Activated CD4-positive, alpha-beta T cell treated with anti-CD3 and anti-CD28 coated beads, Interleukin-2, amount 10 ng/mL, durations not matched to agents 24 days and 14 days (primary cell): Measurements from ENCODE around the gene PIWIL4. TPM values are rescaled to one million over a fixed set of nuclear protein-coding genes. Genes with fewer than 3 reads are reported as not detected.
"Not testable (repeated sequence)": the region's sequence is repeated elsewhere in the genome, so short reads cannot be mapped to it uniquely, and the experiment has no call there.

Experiments used
- DNase-seq: peaks from one replicate; pipeline ENCODE4 v3.0.0; 2022
- H3K27ac Mint-ChIP-seq: one replicate; pipeline ENCODE4 v1.8.0; 2022; ENCODE audit warnings: mild to moderate bottlenecking, mixed read lengths
- H3K27me3 Mint-ChIP-seq: one replicate; pipeline ENCODE4 v1.8.0; 2022; ENCODE audit warnings: mixed read lengths
- H3K36me3 Mint-ChIP-seq: one replicate; pipeline ENCODE4 v1.8.0; 2022; ENCODE audit warnings: low read depth, mild to moderate bottlenecking, mixed read lengths
- H3K4me1 Mint-ChIP-seq: one replicate; pipeline ENCODE4 v1.8.0; 2021; ENCODE audit warnings: mixed read lengths
- H3K4me3 Mint-ChIP-seq: one replicate; pipeline ENCODE4 v1.8.0; 2022; ENCODE audit warnings: mild to moderate bottlenecking, moderate library complexity, mixed read lengths
- H3K9me3 Mint-ChIP-seq: one replicate; pipeline ENCODE4 v1.8.0; 2021; ENCODE audit warnings: mixed read lengths
- intact Hi-C: fragments of 100-400 bp; cut with micrococcal nuclease; formaldehyde crosslinking; loops from one replicate; pipeline ENCODE4 v1.15.1; 2023
- total RNA-seq: library from RNA; stranded (reverse); gene quantifications from 2 replicates; pipeline ENCODE4 v1.2.3, GENCODE V29; 2022

Gene PIWIL4
- total RNA-seq, 1 donor from 2014 or later, result 0.65 TPM

DNA sequence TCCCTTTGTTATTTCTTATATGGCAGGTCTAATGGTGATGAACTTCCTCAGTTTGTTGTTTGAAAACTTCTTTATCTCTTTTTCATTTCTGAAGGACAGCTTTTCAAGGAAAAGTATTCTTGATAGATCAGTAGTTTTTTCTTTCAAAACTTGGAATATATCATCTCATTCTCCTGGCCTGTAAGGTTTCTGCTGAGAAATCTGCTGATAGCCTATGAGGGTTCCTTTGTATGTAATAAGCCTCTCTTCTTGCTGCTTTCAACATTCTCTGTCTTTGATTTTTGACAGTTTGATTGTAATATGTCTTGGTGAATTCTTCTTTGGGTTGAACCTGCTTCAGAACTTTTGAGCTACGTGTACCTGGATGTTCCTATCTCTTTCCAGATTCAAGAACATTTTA, 46.0 kb downstream of the PIWIL4 start:
- intact Hi-C loops, result no loop called here
- no peaks in the 10 kb centered on the region for H3K4me1 Mint-ChIP-seq
- H3K4me3 Mint-ChIP-seq, result no peak overlapping the region
- H3K9me3 Mint-ChIP-seq, result peaks cover 10% of the 10 kb centered on the region
- peaks cover 3% of the 10 kb centered on the region for H3K27me3 Mint-ChIP-seq
- no peaks in the 10 kb centered on the region for H3K36me3 Mint-ChIP-seq
- DNase-seq, result no peak
- no peak overlapping the region for H3K27ac Mint-ChIP-seq

DNA sequence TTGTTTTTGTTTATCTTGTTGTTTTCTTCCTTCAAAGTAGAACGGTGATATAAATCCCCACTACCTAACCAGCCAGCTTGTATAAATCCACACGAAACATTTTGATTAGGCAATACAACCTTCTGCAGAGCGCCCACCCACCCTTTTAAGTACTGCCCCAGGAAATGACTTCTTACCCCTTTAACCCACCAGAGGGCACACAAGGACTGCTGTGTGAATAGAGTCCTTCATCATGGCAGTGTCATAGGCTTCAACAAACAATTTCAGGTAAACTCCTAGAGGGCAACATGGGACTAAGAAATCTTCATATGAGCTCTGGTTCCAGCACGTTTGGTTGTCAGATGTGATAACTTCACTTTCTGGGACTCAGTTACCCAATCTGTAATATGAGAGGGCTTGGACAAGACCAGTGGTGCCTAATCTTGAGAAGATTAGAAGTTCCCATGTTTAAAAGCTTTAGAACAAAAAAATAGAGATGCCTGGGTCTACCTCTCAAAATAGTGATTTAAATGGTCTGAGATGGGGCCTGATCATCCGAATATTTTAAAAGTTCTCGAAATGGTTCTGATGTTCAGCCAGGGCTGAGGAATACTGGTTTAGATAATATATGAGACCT, 56.1 kb downstream of the PIWIL4 start:
- Mint-ChIP-seq H3K27me3 (peaks cover 3% of the 10 kb centered on the region), H3K9me3 (peaks cover 11% of the 10 kb centered on the region), H3K4me1 (no peaks in the 10 kb centered on the region), H3K4me3 (no peak overlapping the region), H3K36me3 (no peaks in the 10 kb centered on the region), H3K27ac (no peak overlapping the region)
- DNase-seq, result peak; percentile 86
- intact Hi-C loops, result loop anchor here (1.0 to 10.0 kb wide), 6 partner anchors 142 to 1804 kb away; partner anchors contain the start of gene AMOTL1

DNA sequence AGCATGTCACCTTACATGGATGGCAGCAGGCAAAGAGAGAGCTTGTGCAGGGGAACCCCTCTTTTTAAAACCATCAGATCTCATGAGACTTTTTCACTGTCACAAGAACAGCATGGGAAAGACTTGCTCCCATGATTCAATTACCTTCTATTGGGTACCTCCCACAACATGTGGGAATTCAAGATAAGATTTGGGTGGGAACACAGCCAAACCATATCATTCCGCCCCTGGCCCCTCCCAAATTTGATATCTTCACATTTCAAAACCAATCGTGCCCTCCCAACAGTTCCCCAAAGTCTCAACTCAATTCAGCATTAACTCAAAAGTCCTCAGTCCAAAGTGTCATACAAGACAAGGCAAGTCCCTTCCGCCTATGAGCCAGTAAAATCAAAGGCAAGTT, 58.3 kb downstream of the PIWIL4 start:
- intact Hi-C loops, result loop anchor here (10.0 kb wide), 2 partner anchors 139 to 339 kb away; partner anchors contain the start of gene AMOTL1
- H3K9me3 Mint-ChIP-seq, result peaks cover 11% of the 10 kb centered on the region
- H3K27me3 Mint-ChIP-seq, H3K4me3 Mint-ChIP-seq, H3K36me3 Mint-ChIP-seq, DNase-seq, H3K4me1 Mint-ChIP-seq, H3K27ac Mint-ChIP-seq: not testable (repeated sequence)

DNA sequence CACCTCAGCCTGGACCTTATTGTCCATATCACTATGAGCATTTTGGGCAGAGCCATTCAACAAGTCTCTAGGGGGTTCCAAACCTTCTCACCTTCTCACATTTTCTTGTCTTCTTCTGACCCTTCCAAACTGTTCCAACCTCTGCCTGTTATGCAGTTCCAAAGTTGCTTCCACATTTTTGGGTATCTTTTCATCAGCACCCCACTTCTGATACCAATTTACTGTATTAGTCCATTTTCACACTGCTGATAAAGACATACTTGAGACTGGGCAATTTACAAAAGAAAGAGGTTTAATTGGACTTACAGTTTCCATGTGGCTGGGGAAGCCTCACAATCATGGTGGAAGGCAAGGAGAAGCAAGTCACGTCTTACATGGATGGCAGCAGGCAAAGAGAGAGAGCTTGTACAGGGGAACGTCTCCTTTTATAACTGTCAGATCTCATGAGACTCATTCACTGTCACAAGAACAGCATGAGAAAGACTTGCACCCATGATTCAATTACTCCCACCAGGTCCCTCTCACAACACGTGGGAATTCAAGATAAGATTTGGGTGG, 59.9 kb downstream of the PIWIL4 start:
- H3K4me1 Mint-ChIP-seq, H3K36me3 Mint-ChIP-seq, H3K4me3 Mint-ChIP-seq, DNase-seq, H3K27ac Mint-ChIP-seq: not testable (repeated sequence)
- Mint-ChIP-seq H3K27me3 (peaks cover 11% of the 10 kb centered on the region), H3K9me3 (peaks cover 11% of the 10 kb centered on the region)
- intact Hi-C loops, result loop anchor here (10.0 kb wide), 2 partner anchors 138 to 338 kb away; partner anchors contain the start of gene AMOTL1

DNA sequence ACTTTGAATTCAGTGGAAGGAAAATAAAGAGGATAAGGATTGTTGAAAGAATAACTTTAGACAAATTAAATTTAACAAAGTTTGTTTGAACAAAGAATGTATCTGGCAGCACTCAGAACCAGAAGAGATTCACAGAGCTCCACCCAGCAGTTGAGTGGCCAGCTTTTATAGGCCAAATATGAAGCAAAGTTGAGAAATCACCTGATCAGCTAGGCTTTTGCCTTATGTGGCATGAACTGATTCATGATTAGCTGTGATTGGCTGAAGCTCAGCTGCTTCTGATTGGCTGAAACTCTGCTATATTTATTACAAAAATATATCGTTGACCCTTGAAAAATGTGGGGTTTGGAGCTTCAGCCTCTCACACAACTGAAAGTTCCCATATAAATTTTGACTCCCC, 62.6 kb downstream of the PIWIL4 start:
- H3K9me3 Mint-ChIP-seq, result peaks cover 11% of the 10 kb centered on the region
- H3K4me1 Mint-ChIP-seq, result no peaks in the 10 kb centered on the region
- H3K27ac Mint-ChIP-seq, result no peak overlapping the region
- intact Hi-C loops, result loop anchor here (10.0 kb wide), 2 partner anchors 135 to 335 kb away; partner anchors contain the start of gene AMOTL1
- peaks cover 14% of the 10 kb centered on the region for H3K27me3 Mint-ChIP-seq
- DNase-seq, result no peak
- no peak overlapping the region for H3K4me3 Mint-ChIP-seq
- H3K36me3 Mint-ChIP-seq, result no peaks in the 10 kb centered on the region

DNA sequence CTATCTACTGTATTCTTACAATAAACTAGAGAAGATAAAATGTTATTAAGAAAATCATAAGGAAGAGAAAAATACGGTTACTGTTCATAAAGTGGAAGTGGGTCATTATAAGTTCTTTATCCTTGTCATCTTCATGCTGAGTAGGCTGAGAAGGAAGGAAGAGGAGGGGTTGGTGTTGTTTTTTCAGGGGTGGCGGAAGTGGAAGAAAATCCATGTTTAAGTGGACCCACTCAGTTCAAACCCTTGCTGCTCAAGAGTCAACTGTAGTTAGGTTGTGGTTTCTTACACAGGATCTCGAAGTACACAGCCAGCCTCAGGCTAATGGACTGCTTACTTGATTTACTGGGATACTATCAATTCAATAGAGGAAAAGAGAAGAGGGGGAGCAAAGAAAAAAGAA, 63.1 kb downstream of the PIWIL4 start:
- intact Hi-C loops, result no loop called here
- Mint-ChIP-seq H3K4me3 (no peak overlapping the region), H3K27ac (no peak overlapping the region), H3K4me1 (no peaks in the 10 kb centered on the region), H3K27me3 (peaks cover 13% of the 10 kb centered on the region), H3K36me3 (no peaks in the 10 kb centered on the region), H3K9me3 (peaks cover 11% of the 10 kb centered on the region)
- DNase-seq, result no peak

DNA sequence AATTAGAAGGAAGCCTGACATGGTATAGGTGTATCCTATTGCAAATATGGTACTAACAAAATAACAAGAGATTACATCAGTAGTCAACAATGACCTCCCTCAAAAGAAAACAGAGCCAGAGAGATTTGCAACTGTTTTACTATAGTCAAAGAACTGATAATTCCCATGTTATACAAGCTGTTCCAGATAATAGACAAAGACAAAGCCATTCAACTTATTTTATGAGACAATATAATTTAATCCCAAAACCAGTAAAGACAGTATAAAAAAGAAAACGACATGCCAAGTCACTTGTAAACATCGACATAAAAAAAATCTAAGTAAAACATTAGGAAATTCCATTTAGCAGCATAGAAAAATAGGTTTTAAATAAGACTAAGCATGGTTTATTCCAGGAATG, 65.2 kb downstream of the PIWIL4 start:
- no peak overlapping the region for H3K4me3 Mint-ChIP-seq
- no peak overlapping the region for H3K27ac Mint-ChIP-seq
- H3K4me1 Mint-ChIP-seq, result no peaks in the 10 kb centered on the region
- H3K27me3 Mint-ChIP-seq, result peaks cover 13% of the 10 kb centered on the region
- intact Hi-C loops, result no loop called here
- DNase-seq, result no peak
- H3K36me3 Mint-ChIP-seq, result no peaks in the 10 kb centered on the region
- H3K9me3 Mint-ChIP-seq, result peaks cover 3% of the 10 kb centered on the region

DNA sequence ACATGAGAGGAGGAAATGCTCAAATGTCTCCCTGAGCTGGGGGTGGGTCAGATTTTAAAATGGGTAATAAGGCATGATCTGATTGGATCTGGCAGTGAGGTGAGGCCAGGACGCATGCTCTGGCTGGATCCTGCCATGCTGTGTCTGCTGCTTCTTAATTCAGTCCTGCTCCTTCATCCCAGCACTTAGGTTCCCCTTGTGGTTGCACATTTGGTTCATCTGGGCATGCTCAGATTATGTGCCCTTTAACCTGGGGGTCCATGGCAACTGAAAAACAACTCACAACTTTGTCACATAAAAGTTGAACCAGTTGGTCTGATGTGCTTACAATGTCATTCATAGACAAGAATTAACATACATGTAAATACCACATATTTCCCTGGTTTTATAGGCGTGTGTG, 67.9 kb downstream of the PIWIL4 start:
- no peaks in the 10 kb centered on the region for H3K9me3 Mint-ChIP-seq
- intact Hi-C loops, result no loop called here
- peaks cover 13% of the 10 kb centered on the region for H3K27me3 Mint-ChIP-seq
- H3K36me3 Mint-ChIP-seq, result no peaks in the 10 kb centered on the region
- no peak overlapping the region for H3K4me3 Mint-ChIP-seq
- no peak overlapping the region for H3K27ac Mint-ChIP-seq
- DNase-seq, result peak; percentile 49
- H3K4me1 Mint-ChIP-seq, result peaks cover 6% of the 10 kb centered on the region

DNA sequence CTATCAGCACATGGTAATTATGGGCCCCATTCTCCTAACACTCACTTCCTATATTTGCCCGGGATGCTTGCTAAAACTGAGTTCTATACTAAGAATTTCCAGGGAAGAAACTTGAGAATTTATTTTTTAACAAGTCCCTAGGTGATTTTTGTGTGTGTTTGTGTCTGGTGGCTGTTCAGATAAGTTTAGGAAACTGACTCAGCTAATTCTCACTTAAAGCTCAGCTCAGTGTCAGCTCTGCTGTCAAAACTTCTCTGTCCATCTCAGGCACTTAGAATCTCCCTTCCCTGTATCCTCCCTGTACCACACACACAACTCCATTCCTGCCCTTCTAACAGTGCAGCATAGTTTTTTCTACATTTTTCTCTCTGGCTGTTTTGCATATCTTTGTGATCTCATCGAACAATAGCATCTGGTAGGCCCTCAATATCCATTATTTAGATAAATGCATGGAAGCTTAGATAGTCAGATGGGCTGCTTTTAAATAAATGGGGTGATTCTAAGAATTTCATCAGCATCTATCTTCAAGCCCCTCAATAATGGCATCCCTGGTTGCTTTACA, 69.3 kb downstream of the PIWIL4 start:
- peaks cover 6% of the 10 kb centered on the region for H3K4me1 Mint-ChIP-seq
- H3K4me3 Mint-ChIP-seq, result no peak overlapping the region
- DNase-seq, result no peak
- H3K9me3 Mint-ChIP-seq, result no peaks in the 10 kb centered on the region
- intact Hi-C loops, result no loop called here
- H3K36me3 Mint-ChIP-seq, result no peaks in the 10 kb centered on the region
- H3K27ac Mint-ChIP-seq, result no peak overlapping the region
- peaks cover 6% of the 10 kb centered on the region for H3K27me3 Mint-ChIP-seq

DNA sequence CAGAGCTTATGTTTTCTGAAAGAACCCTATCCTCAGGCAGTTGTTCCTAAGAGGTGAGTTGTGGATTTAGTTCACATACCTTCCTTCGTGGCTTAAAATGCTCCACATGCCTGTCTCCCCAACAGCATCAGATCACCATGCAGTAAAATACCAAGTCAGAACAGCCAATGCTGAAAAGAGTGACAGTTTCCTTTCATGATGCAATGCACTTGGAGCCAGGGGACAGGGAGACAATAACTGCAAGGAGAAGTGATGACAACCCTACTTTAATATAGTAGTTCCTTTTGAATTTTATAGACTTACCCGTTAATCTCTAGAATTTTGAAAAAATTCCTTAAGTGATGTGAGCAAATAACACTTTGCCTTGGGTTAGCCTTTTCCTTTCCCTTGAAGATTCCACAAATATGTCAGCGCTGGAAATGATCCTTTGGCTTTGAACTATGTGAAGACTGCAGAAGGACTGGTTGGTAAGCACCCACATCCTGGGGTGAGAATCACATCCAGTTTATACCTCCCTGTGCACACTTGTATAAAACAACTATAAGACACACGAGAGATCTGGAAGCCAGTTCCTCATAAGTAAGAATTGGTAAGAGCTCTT, 71.2 kb downstream of the PIWIL4 start:
- no peak for DNase-seq
- intact Hi-C loops, result no loop called here
- H3K36me3 Mint-ChIP-seq, result no peaks in the 10 kb centered on the region
- no peaks in the 10 kb centered on the region for H3K27me3 Mint-ChIP-seq
- peaks cover 6% of the 10 kb centered on the region for H3K4me1 Mint-ChIP-seq
- no peaks in the 10 kb centered on the region for H3K9me3 Mint-ChIP-seq
- H3K27ac Mint-ChIP-seq, result no peak overlapping the region
- no peak overlapping the region for H3K4me3 Mint-ChIP-seq

DNA sequence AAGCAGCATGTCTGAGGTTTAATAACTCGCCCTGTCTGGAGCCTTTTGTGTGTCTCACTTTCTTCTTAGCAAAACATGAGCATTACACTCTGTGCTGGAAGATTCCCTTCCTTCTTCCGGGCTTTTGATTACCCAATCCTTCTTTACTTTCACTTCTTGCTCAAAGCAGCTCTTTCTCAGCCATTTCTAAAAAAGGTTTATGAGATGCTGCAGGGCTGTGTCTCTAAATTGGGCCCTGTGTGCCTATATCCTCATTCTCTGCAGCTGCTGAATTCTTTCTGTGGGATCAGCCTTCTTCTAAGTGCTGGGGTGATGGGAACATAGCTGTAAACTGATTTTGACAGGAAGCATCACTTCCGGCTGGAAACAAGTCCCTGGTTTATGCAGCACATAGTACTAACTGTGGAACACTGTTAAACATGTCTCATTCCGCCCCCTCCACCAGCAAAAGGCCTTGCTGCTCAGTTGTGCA, 71.8 kb downstream of the PIWIL4 start:
- Mint-ChIP-seq H3K9me3 (no peaks in the 10 kb centered on the region), H3K4me1 (peaks cover 6% of the 10 kb centered on the region), H3K4me3 (peak overlapping the region; percentile 12)

DNA sequence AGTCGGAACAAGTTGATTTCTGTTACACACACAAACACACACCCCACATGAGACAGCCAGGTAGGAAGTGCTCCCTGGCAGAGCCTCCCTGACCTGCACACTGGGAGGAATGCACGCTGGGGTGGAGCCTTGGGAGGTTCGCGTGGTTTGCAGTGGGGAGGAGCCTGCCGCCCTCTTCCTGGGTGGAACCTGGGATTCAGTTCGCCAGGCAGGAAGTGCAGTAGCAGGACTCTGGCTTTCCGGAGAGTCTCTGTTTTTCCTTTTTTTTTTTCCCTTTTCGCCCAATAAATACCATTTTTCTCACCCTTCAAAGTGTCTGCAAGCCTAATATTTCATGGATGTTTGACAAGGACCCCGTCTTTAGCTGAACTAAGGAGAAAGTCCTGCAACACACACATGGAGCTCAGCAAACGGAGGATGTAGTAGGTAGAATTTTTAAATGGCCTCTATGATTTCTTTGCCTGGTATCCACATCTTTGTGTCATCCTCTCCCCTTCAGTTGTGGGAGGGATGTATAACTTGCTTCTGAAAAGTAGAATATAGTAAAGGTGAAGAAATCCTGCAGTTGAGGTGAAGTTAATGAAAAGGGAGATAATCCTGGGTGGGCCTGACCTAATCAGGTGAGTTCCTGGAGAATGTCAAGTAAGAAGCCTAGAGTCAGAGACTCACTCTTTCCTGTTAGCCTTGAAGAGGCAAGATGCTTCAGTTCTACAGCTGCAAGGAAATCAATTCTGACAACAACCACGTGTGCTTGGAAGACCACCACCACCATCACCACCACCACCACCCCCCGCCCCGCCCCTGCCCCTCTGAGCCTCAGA, 72.9 kb downstream of the PIWIL4 start:
- Mint-ChIP-seq H3K4me1 (peaks cover 6% of the 10 kb centered on the region), H3K27me3 (no peaks in the 10 kb centered on the region), H3K27ac (no peak overlapping the region), H3K4me3 (no peak overlapping the region), H3K36me3 (no peaks in the 10 kb centered on the region), H3K9me3 (no peaks in the 10 kb centered on the region)
- no peak for DNase-seq
- intact Hi-C loops, result no loop called here

More for the DNA sequence above, 71.8 kb downstream of the PIWIL4 start:
- intact Hi-C loops, result no loop called here
- peak; percentile 59 for DNase-seq
- Mint-ChIP-seq H3K27me3 (no peaks in the 10 kb centered on the region), H3K36me3 (no peaks in the 10 kb centered on the region), H3K27ac (no peak overlapping the region)

DNA sequence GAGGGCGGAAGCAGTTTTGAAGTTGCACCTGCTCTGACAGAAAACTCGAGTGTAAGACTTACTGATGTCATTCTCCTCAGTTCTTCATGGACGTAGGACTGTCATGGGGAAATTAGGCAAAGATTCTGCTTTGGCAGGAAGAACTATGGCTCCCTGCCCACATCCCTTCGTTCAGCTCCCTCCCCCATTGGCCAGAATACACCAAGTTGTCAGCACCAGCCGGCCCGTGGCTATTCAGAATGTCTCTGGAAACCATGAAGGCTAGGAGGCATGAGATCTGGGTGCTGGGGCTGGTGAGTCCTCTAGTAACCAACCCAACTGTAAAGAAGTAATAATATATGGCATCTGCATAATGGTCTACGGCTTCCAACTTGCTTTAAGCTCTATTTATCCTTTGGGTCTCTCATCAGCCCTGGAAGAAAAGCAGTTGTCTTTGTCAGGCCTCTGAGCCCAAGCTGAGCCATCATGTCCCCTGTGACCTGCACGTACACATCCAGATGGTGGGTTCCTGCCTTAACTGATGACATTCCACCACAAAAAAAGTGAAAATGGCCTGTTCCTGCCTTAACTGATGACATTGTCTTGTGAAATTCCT, 74.1 kb downstream of the PIWIL4 start:
- no peaks in the 10 kb centered on the region for H3K27me3 Mint-ChIP-seq
- intact Hi-C loops, result no loop called here
- H3K4me1 Mint-ChIP-seq, result peaks cover 6% of the 10 kb centered on the region
- H3K9me3 Mint-ChIP-seq, result no peaks in the 10 kb centered on the region
- no peak overlapping the region for H3K4me3 Mint-ChIP-seq
- H3K36me3 Mint-ChIP-seq, result no peaks in the 10 kb centered on the region
- no peak overlapping the region for H3K27ac Mint-ChIP-seq
- DNase-seq, result no peak
